HG03095 (cell line): ENCODE data around the gene TNFRSF11A.

Experiments
- ATAC-seq: cut with Tn5 transposase; IDR thresholded peaks from one replicate; pipeline ENCODE4 v1.9.1; 2021; ENCODE audit warnings: moderate library complexity; ENCODE audit not compliant: unreplicated experiment

TNFRSF11A gene

GRCh38 chr18:62377131-62377807 is 52.2 kb downstream of the TNFRSF11A start:
- ATAC-seq, result no peak

GRCh38 chr18:62379051-62379450 is 53.9 kb downstream of the TNFRSF11A start:
- no peak for ATAC-seq

GRCh38 chr18:62381373-62381772 is 56.3 kb downstream of the TNFRSF11A start:
- no peak for ATAC-seq

GRCh38 chr18:62384068-62384467 is 59.0 kb downstream of the TNFRSF11A start:
- ATAC-seq, result no peak

- no peak for ATAC-seq
Observed at GRCh38 chr18:62384610-62385097, 59.5 kb downstream of the TNFRSF11A start.

- ATAC-seq, result no peak
Observed at GRCh38 chr18:62386091-62386490, 61.0 kb downstream of the TNFRSF11A start.

GRCh38 chr18:62386601-62387000 is 61.5 kb downstream of the TNFRSF11A start:
- ATAC-seq, result no peak

GRCh38 chr18:62387257-62387656 is 62.1 kb downstream of the TNFRSF11A start:
- no peak for ATAC-seq

- no peak for ATAC-seq
Observed at GRCh38 chr18:62388855-62389760, 64.0 kb downstream of the TNFRSF11A start.

GRCh38 chr18:62389761-62390481 is 64.8 kb downstream of the TNFRSF11A start:
- no peak for ATAC-seq

GRCh38 chr18:62394006-62394763 is 69.1 kb downstream of the TNFRSF11A start:
- ATAC-seq, result no peak

GRCh38 chr18:62396381-62396780 is 71.3 kb downstream of the TNFRSF11A start:
- no peak for ATAC-seq

- no peak for ATAC-seq
Observed at GRCh38 chr18:62396967-62397366, 71.9 kb downstream of the TNFRSF11A start.

GRCh38 chr18:62398291-62398690 is 73.2 kb downstream of the TNFRSF11A start:
- no peak for ATAC-seq

GRCh38 chr18:62399276-62399675 is 74.2 kb downstream of the TNFRSF11A start:
- no peak for ATAC-seq

- ATAC-seq, result peak; percentile 55
Observed at GRCh38 chr18:62399781-62400308, 74.7 kb downstream of the TNFRSF11A start.

- ATAC-seq, result no peak
Observed at GRCh38 chr18:62400916-62401315, 75.8 kb downstream of the TNFRSF11A start.

GRCh38 chr18:62402342-62402948 is 77.3 kb downstream of the TNFRSF11A start:
- ATAC-seq, result no peak

GRCh38 chr18:62403120-62403519 is 78.0 kb downstream of the TNFRSF11A start:
- no peak for ATAC-seq

GRCh38 chr18:62404881-62405280 is 79.8 kb downstream of the TNFRSF11A start:
- no peak for ATAC-seq
